Stomach (tissue), 9 donors: ENCODE measurements around the gene EIF1. TPM values are rescaled to one million over a fixed set of nuclear protein-coding genes. Genes with fewer than 3 reads are reported as not detected.

Experiments
- DNase-seq, 2 donors: peaks; one replicate each; pipeline versions ENCODE4 v3.0.0 to v3.0.0-alpha.2; 2013 to 2019
- H3K27ac ChIP-seq, 5 donors: fragments of 200-600 bp in 4 of 5; sonication (generic) in 4 of 5; one replicate each; pipeline ENCODE4 v1.5.1; 2013 to 2019; ENCODE audit warnings: mild to moderate bottlenecking in 1 of 5, moderate library complexity in 1 of 5
- H3K27me3 ChIP-seq, 3 donors: fragments of 200-600 bp; sonication (generic); one replicate each; pipeline ENCODE4 v1.5.1; 2017 to 2019; ENCODE audit warnings: mixed run types in 1 of 3
- H3K36me3 ChIP-seq, 4 donors: fragments of 200-600 bp; sonication (generic); 1 replicate in 3 of 4; 2 replicates in 1 of 4; pipeline ENCODE4 v1.5.1; 2016 to 2019
- H3K4me1 ChIP-seq, 4 donors: fragments of 200-600 bp; sonication (generic); one replicate each; pipeline ENCODE4 v1.5.1; 2016 to 2019
- H3K4me3 ChIP-seq, 4 donors: fragments of 200-600 bp; sonication (generic) in 3 of 4; one replicate each; pipeline ENCODE4 v1.5.1; 2016 to 2019; ENCODE audit warnings: mild to moderate bottlenecking in 1 of 4
- H3K9me3 ChIP-seq, 4 donors: fragments of 200-600 bp; sonication (generic); one replicate each; pipeline ENCODE4 v1.5.1; 2016 to 2019
- CTCF ChIP-seq, 7 experiments: fragments of 450-650 bp in 4 of 7; fragments of 200-600 bp in 3 of 7; sonication (generic) in 3 of 7; IDR thresholded peaks; one replicate each; pipeline ENCODE4 v1.5.1; 2016 to 2019; ENCODE audit warnings: antibody characterized with exemption in 7 of 7, control low read depth in 2 of 7, mild to moderate bottlenecking in 1 of 7
- EP300 ChIP-seq: sonication (generic); formaldehyde crosslinking; IDR thresholded peaks from one replicate; pipeline ENCODE4 v1.6.1; 2017; ENCODE audit warnings: antibody characterized with exemption
- POLR2A ChIP-seq, 4 donors: fragments of 450-650 bp; IDR thresholded peaks; one replicate each; pipeline ENCODE4 v1.6.1; 2016; ENCODE audit warnings: antibody characterized with exemption in 4 of 4, control low read depth in 2 of 4, mild to moderate bottlenecking in 1 of 4, moderate library complexity in 1 of 4
- POLR2AphosphoS5 ChIP-seq, 3 donors: sonication (generic); formaldehyde crosslinking; IDR thresholded peaks; one replicate each; pipeline ENCODE4 v1.6.1; 2016; ENCODE audit warnings: antibody characterized with exemption in 3 of 3
- WGBS, 5 donors: extraction: QIAGEN DNeasy Blood & Tissue Kit in 3 of 5; methylation state at CpG; one replicate each; pipeline versions ENCODE4 v1.1.5 to v1.1.7; 2013 to 2018; 5-methylcytosine and 5-hydroxymethylcytosine counted together
- intact Hi-C: fragments of 100-400 bp; cut with DNase I; formaldehyde crosslinking; loops from one replicate; pipeline ENCODE4 v1.15.1; 2023; ENCODE audit warnings: low total_unique reads
- polyA plus RNA-seq, 3 donors: library from polyadenylated mRNA; stranded (reverse); fragments of 200-250 nt; gene quantifications; one replicate each; pipeline ENCODE4 v1.2.3, GENCODE V29; 2013
- small RNA-seq, 4 donors: library from RNA; depleted of rRNA; stranded (forward); fragments of <200 nt; gene quantifications; one replicate each; pipeline ENCODE3, GENCODE V24; 2016
- total RNA-seq, 5 donors: library from RNA; depleted of rRNA; stranded (reverse); fragments of >200 nt; gene quantifications; one replicate each; pipeline versions ENCODE4 v1.1.0 to v1.2.3, GENCODE V29; 2014 to 2016
- donor health status: healthy with polysubstance abuse.
- donor health status: Bipolar disorder and iron deficiency.
- donor health status: healthy.

Gene EIF1
- total and polyA plus RNA-seq, 8 donors = 62.4 to 972 (median 240) TPM

GRCh38 chr17:41739661-41740352, 51.1 kb downstream of the EIF1 start:
- Histone ChIP-seq H3K27ac (no peak overlapping the region), H3K27me3 (peaks cover 6 to 31% (median 25%) of the 10 kb centered on the region in 3 donors), H3K36me3 (no peaks in the 10 kb centered on the region), H3K4me1 (peaks cover 3 to 12% (median 9%) of the 10 kb centered on the region in 4 donors), H3K9me3 (no peaks in the 10 kb centered on the region), H3K4me3 (no peak overlapping the region)
- intact Hi-C loops = loop anchor here (5.0 kb wide), 1 partner anchor 62 kb away; no protein-coding TSS in a partner anchor
- no peak for DNase-seq
- WGBS, 5 donors = 68 to 85% (median 71%) methylated on average over 5 to 9 of the region's 9 CpGs
- TF ChIP-seq POLR2AphosphoS5 (IDR thresholded peaks at IDR 0.05) (no peak), EP300 (no peak), POLR2A (IDR thresholded peaks at IDR 0.05) (no peak), CTCF (IDR thresholded peaks at IDR 0.05) (no peak)

- Histone ChIP-seq H3K9me3 (no peaks in the 10 kb centered on the region), H3K4me3 (no peak overlapping the region), H3K4me1 (peaks cover 0 to 6% (median 3%) of the 10 kb centered on the region in 4 donors), H3K27me3 (peaks cover 0 to 24% (median 18%) of the 10 kb centered on the region in 3 donors), H3K27ac (no peak overlapping the region), H3K36me3 (no peaks in the 10 kb centered on the region)
- intact Hi-C loops = no loop called here
- no peak for DNase-seq
- 83 to 97% (median 91%) methylated on average over 5 of the region's 5 CpGs for WGBS, 5 donors
- no peak for TF ChIP-seq CTCF (IDR thresholded peaks at IDR 0.05)
Observed at GRCh38 chr17:41740506-41740905, 51.8 kb downstream of the EIF1 start.

- 76 to 81% (median 78%) methylated on average over 9 of the region's 9 CpGs for WGBS, 5 donors
- Histone ChIP-seq H3K36me3 (no peaks in the 10 kb centered on the region), H3K4me3 (no peak overlapping the region), H3K9me3 (no peaks in the 10 kb centered on the region), H3K27me3 (peaks cover 0 to 12% (median 8%) of the 10 kb centered on the region in 3 donors), H3K4me1 (peaks cover 0 to 6% (median 3%) of the 10 kb centered on the region in 4 donors), H3K27ac (no peak overlapping the region)
- no peak for DNase-seq
- intact Hi-C loops = no loop called here
- TF ChIP-seq EP300 = no peak
- TF ChIP-seq CTCF (IDR thresholded peaks at IDR 0.05) = no peak
- no peak for TF ChIP-seq POLR2AphosphoS5 (IDR thresholded peaks at IDR 0.05)
- TF ChIP-seq POLR2A (IDR thresholded peaks at IDR 0.05) = no peak
Observed at GRCh38 chr17:41741709-41742108, 53.0 kb downstream of the EIF1 start.

Small RNA genes lying within 50 kb of the gene (small RNA-seq; reads per million reads assigned to genes)
- gene RN7SL399P (0 reads per million in 4 donors), gene RNA5SP442 (0 to 0.10 (median 0.03) reads per million in 4 donors)

Other genes with a start within 250 kb of the EIF1 start
- not detected for gene KRT38, start 247.9 kb upstream of the EIF1 start, total RNA-seq
- gene KRT38, start 247.9 kb upstream of the EIF1 start, polyA plus RNA-seq = not detected
- gene KRT32, start 221.5 kb upstream of the EIF1 start, total RNA-seq = not detected
- 1 to 10 TPM in 1 of 3 donors, not detected in 2; 1.9 TPM for gene KRT32, start 221.5 kb upstream of the EIF1 start, polyA plus RNA-seq
- not detected for gene KRT35, start 207.7 kb upstream of the EIF1 start, total RNA-seq
- not detected for gene KRT35, start 207.7 kb upstream of the EIF1 start, polyA plus RNA-seq
- gene KRT36, start 199.0 kb upstream of the EIF1 start, total RNA-seq = not detected
- gene KRT36, start 199.0 kb upstream of the EIF1 start, polyA plus RNA-seq = not detected
- gene KRT13, start 183.3 kb upstream of the EIF1 start, total RNA-seq = 10 to 100 TPM in 2 of 5 donors, 1 to 10 TPM in 2, not detected in 1; 2.2 to 43.8 (median 11.1) TPM
- over 10,000 TPM in 1 of 3 donors, 10 to 100 TPM in 1, 1 to 10 TPM in 1; 1.1 to 12,460 (median 41.1) TPM for gene KRT13, start 183.3 kb upstream of the EIF1 start, polyA plus RNA-seq
- 1 to 10 TPM in 4 of 5 donors, not detected in 1; 1.6 to 9.4 (median 2.4) TPM for gene KRT15, start 170.0 kb upstream of the EIF1 start, total RNA-seq
- 1,000 to 10,000 TPM in 1 of 3 donors, 1 to 10 TPM in 2; 1.4 to 3,416 (median 4.7) TPM for gene KRT15, start 170.0 kb upstream of the EIF1 start, polyA plus RNA-seq
- gene KRT19, start 160.6 kb upstream of the EIF1 start, total RNA-seq = 1,000 to 10,000 TPM in 1 of 5 donors, 100 to 1,000 TPM in 4; 218 to 2,364 (median 659) TPM
- gene KRT19, start 160.6 kb upstream of the EIF1 start, polyA plus RNA-seq = 1,000 to 10,000 TPM in 1 of 3 donors, 100 to 1,000 TPM in 2; 431 to 1,737 (median 761) TPM
- not detected for gene KRT9, start 116.8 kb upstream of the EIF1 start, total RNA-seq
- gene KRT9, start 116.8 kb upstream of the EIF1 start, polyA plus RNA-seq = not detected
- 1 to 10 TPM in 1 of 5 donors, not detected in 4; 1.3 TPM for gene KRT14, start 102.0 kb upstream of the EIF1 start, total RNA-seq
- gene KRT14, start 102.0 kb upstream of the EIF1 start, polyA plus RNA-seq = 100 to 1,000 TPM in 1 of 3 donors, 1 to 10 TPM in 1, not detected in 1; 2.4 to 164 TPM
- 1 to 10 TPM in 1 of 5 donors, not detected in 4; 1.1 TPM for gene KRT16, start 76.1 kb upstream of the EIF1 start, total RNA-seq
- 10 to 100 TPM in 1 of 3 donors, 1 to 10 TPM in 1, not detected in 1; 1.3 to 32.8 TPM for gene KRT16, start 76.1 kb upstream of the EIF1 start, polyA plus RNA-seq
- gene KRT17, start 64.3 kb upstream of the EIF1 start, total RNA-seq = 10 to 100 TPM in 2 of 5 donors, 1 to 10 TPM in 2, not detected in 1; 1.6 to 13.6 (median 8.1) TPM
- gene KRT17, start 64.3 kb upstream of the EIF1 start, polyA plus RNA-seq = 10 to 100 TPM in 1 of 3 donors, 1 to 10 TPM in 2; 2.0 to 14.2 (median 6.0) TPM
- 10 to 100 TPM in 1 of 5 donors, not detected in 4; 32.7 TPM for gene GAST, start 23.4 kb downstream of the EIF1 start, total RNA-seq
- gene GAST, start 23.4 kb downstream of the EIF1 start, polyA plus RNA-seq = 1 to 10 TPM in 1 of 3 donors, not detected in 2; 1.3 TPM
- gene HAP1, start 45.8 kb downstream of the EIF1 start, total RNA-seq = under 1 TPM in 1 of 5 donors, not detected in 4; 0.55 TPM
- under 1 TPM; 0.31 to 0.85 (median 0.44) TPM for gene HAP1, start 45.8 kb downstream of the EIF1 start, polyA plus RNA-seq
- gene JUP, start 97.8 kb downstream of the EIF1 start, total RNA-seq = 100 to 1,000 TPM in 1 of 5 donors, 10 to 100 TPM in 4; 59.5 to 248 (median 84.8) TPM
- 100 to 1,000 TPM in 2 of 3 donors, 10 to 100 TPM in 1; 85.7 to 163 (median 154) TPM for gene JUP, start 97.8 kb downstream of the EIF1 start, polyA plus RNA-seq
- gene P3H4, start 123.1 kb downstream of the EIF1 start, total RNA-seq = 10 to 100 TPM in 3 of 5 donors, 1 to 10 TPM in 2; 4.0 to 64.6 (median 11.4) TPM
- gene P3H4, start 123.1 kb downstream of the EIF1 start, polyA plus RNA-seq = 1 to 10 TPM; 4.7 to 7.3 (median 6.3) TPM
- 10 to 100 TPM in 3 of 5 donors, 1 to 10 TPM in 2; 4.6 to 45.3 (median 20.1) TPM for gene FKBP10, start 124.1 kb downstream of the EIF1 start, total RNA-seq
- gene FKBP10, start 124.1 kb downstream of the EIF1 start, polyA plus RNA-seq = 10 to 100 TPM in 2 of 3 donors, 1 to 10 TPM in 1; 8.9 to 17.0 (median 12.8) TPM
- 10 to 100 TPM in 4 of 5 donors, 1 to 10 TPM in 1; 9.8 to 79.5 (median 31.4) TPM for gene NT5C3B, start 147.3 kb downstream of the EIF1 start, total RNA-seq
- 10 to 100 TPM; 70.6 to 80.7 (median 77.0) TPM for gene NT5C3B, start 147.3 kb downstream of the EIF1 start, polyA plus RNA-seq
- gene KLHL10, start 148.9 kb downstream of the EIF1 start, total RNA-seq = 1 to 10 TPM in 1 of 5 donors, not detected in 4; 1.1 TPM
- gene KLHL10, start 148.9 kb downstream of the EIF1 start, polyA plus RNA-seq = under 1 TPM in 1 of 3 donors, not detected in 2; 0.23 TPM
- gene KLHL11, start 176.5 kb downstream of the EIF1 start, total RNA-seq = 10 to 100 TPM in 3 of 5 donors, 1 to 10 TPM in 2; 1.8 to 26.4 (median 11.2) TPM
- gene KLHL11, start 176.5 kb downstream of the EIF1 start, polyA plus RNA-seq = under 1 TPM; 0.43 to 0.87 (median 0.61) TPM
- gene ACLY, start 230.1 kb downstream of the EIF1 start, total RNA-seq = 100 to 1,000 TPM in 1 of 5 donors, 10 to 100 TPM in 4; 29.8 to 121 (median 48.7) TPM
- 10 to 100 TPM; 19.8 to 23.8 (median 23.5) TPM for gene ACLY, start 230.1 kb downstream of the EIF1 start, polyA plus RNA-seq
- gene ODAD4, start 241.7 kb downstream of the EIF1 start, total RNA-seq = 1 to 10 TPM in 1 of 5 donors, not detected in 4; 1.3 TPM
- gene ODAD4, start 241.7 kb downstream of the EIF1 start, polyA plus RNA-seq = 1 to 10 TPM in 1 of 3 donors, under 1 TPM in 2; 0.78 to 2.1 (median 0.81) TPM